Liver (tissue), 9 donors: ENCODE measurements around the gene LSMEM2. TPM values are rescaled to one million over a fixed set of nuclear protein-coding genes. Genes with fewer than 3 reads are reported as not detected.

Source experiments
- DNase-seq: peaks from one replicate; pipeline ENCODE4 v3.0.0-alpha.2; 2017; ENCODE audit warnings: low spot score
- H3K27ac ChIP-seq, 2 donors: one replicate each; pipeline ENCODE4 v1.7.0; 2013; ENCODE audit warnings: inconsistent platforms in 2 of 2, low read length in 2 of 2, control low read depth in 1 of 2, low read depth in 1 of 2, mild to moderate bottlenecking in 1 of 2
- H3K27me3 ChIP-seq, 4 donors: one replicate each; pipeline versions ENCODE4 v1.6.1 to v1.7.0; 2013; ENCODE audit warnings: low read length in 3 of 4, inconsistent platforms in 1 of 4, mild to moderate bottlenecking in 1 of 4, moderate library complexity in 1 of 4; ENCODE audit not compliant: control insufficient read depth in 4 of 4, insufficient read depth in 4 of 4
- H3K36me3 ChIP-seq, 4 donors: one replicate each; pipeline versions ENCODE4 v1.6.1 to v1.7.0; 2013; ENCODE audit warnings: low read length in 3 of 4, mild to moderate bottlenecking in 3 of 4, low read depth in 1 of 4, moderate library complexity in 1 of 4; ENCODE audit not compliant: control insufficient read depth in 4 of 4, insufficient read depth in 3 of 4
- H3K4me1 ChIP-seq, 4 donors: one replicate each; pipeline versions ENCODE4 v1.6.1 to v1.7.0; 2013; ENCODE audit warnings: low read length in 3 of 4, mild to moderate bottlenecking in 3 of 4, moderate library complexity in 1 of 4; ENCODE audit not compliant: control insufficient read depth in 4 of 4, insufficient read depth in 4 of 4
- H3K4me3 ChIP-seq, 3 donors: one replicate each; pipeline versions ENCODE4 v1.6.1 to v1.7.0; 2013; ENCODE audit warnings: low read length in 3 of 3, control low read depth in 1 of 3, low read depth in 1 of 3, mild to moderate bottlenecking in 1 of 3
- H3K9ac ChIP-seq, 2 donors: one replicate each; pipeline ENCODE4 v1.7.0; 2013; ENCODE audit warnings: low read length in 2 of 2, mild to moderate bottlenecking in 2 of 2, moderate library complexity in 2 of 2, control low read depth in 1 of 2, low read depth in 1 of 2
- H3K9me3 ChIP-seq, 4 donors: one replicate each; pipeline versions ENCODE4 v1.6.1 to v1.7.0; 2013; ENCODE audit warnings: low read length in 3 of 4; ENCODE audit not compliant: control insufficient read depth in 4 of 4
- ATF3 ChIP-seq: IDR thresholded peaks from 2 replicates; pipeline ENCODE4 v1.6.1; 2016; ENCODE audit warnings: antibody characterized with exemption
- CTCF ChIP-seq: fragments of 150-350 bp; IDR thresholded peaks from 2 replicates; pipeline ENCODE4 v1.5.1; 2017; ENCODE audit warnings: improper control_type of control experiment, low read depth, low read length; ENCODE audit not compliant: missing input control
- EGR1 ChIP-seq, 2 donors: IDR thresholded peaks; 2 replicates each; pipeline ENCODE4 v1.6.1; 2016 to 2018; ENCODE audit warnings: antibody characterized with exemption in 2 of 2, low read depth in 2 of 2
- FOXA1 ChIP-seq: IDR thresholded peaks from 2 replicates; pipeline ENCODE4 v1.6.1; 2016; ENCODE audit warnings: antibody characterized with exemption
- FOXA2 ChIP-seq: IDR thresholded peaks from 2 replicates; pipeline ENCODE4 v1.6.1; 2016; ENCODE audit warnings: antibody characterized with exemption
- GABPA ChIP-seq, 2 donors: IDR thresholded peaks in 1 of 2; conservative IDR thresholded peaks in 1 of 2; 2 replicates each; pipeline ENCODE4 v1.6.1; 2016; ENCODE audit warnings: antibody characterized with exemption in 2 of 2, mild to moderate bottlenecking in 1 of 2, moderate library complexity in 1 of 2
- HNF4A ChIP-seq, 2 donors: conservative IDR thresholded peaks; 2 replicates each; pipeline ENCODE4 v1.6.1; 2016; ENCODE audit warnings: antibody characterized with exemption in 2 of 2, mild to moderate bottlenecking in 2 of 2
- HNF4G ChIP-seq: IDR thresholded peaks from 2 replicates; pipeline ENCODE4 v1.6.1; 2016; ENCODE audit warnings: antibody characterized with exemption
- JUND ChIP-seq, 2 donors: IDR thresholded peaks; 2 replicates each; pipeline ENCODE4 v1.6.1; 2016; ENCODE audit warnings: antibody characterized with exemption in 2 of 2
- MAX ChIP-seq: IDR thresholded peaks from 2 replicates; pipeline ENCODE4 v1.6.1; 2016; ENCODE audit warnings: antibody characterized with exemption
- NR2F2 ChIP-seq: IDR thresholded peaks from 2 replicates; pipeline ENCODE4 v1.6.1; 2016; ENCODE audit warnings: antibody characterized with exemption
- RAD21 ChIP-seq, 2 donors: IDR thresholded peaks; 2 replicates each; pipeline ENCODE4 v1.6.1; 2016; ENCODE audit warnings: antibody characterized with exemption in 2 of 2, mild to moderate bottlenecking in 2 of 2
- REST ChIP-seq: IDR thresholded peaks from 2 replicates; pipeline ENCODE4 v1.6.1; 2016; ENCODE audit warnings: antibody characterized with exemption, mild to moderate bottlenecking
- RXRA ChIP-seq, 2 donors: IDR thresholded peaks; 2 replicates each; pipeline ENCODE4 v1.6.1; 2017 to 2018; ENCODE audit warnings: antibody characterized with exemption in 2 of 2, mild to moderate bottlenecking in 1 of 2
- SP1 ChIP-seq: IDR thresholded peaks from 2 replicates; pipeline ENCODE4 v1.6.1; 2018; ENCODE audit warnings: antibody characterized with exemption, mild to moderate bottlenecking
- TAF1 ChIP-seq: conservative IDR thresholded peaks from 2 replicates; pipeline ENCODE4 v1.6.1; 2016; ENCODE audit warnings: antibody characterized with exemption, mild to moderate bottlenecking
- YY1 ChIP-seq: IDR thresholded peaks from 2 replicates; pipeline ENCODE4 v1.6.1; 2016; ENCODE audit warnings: antibody characterized with exemption, mild to moderate bottlenecking
- ZBTB33 ChIP-seq: IDR thresholded peaks from 2 replicates; pipeline ENCODE4 v1.6.1; 2016; ENCODE audit warnings: antibody characterized with exemption
- WGBS: extraction: QIAGEN DNeasy Blood & Tissue Kit; methylation state at CpG from one replicate; pipeline ENCODE4 v1.1.7; 2013; 5-methylcytosine and 5-hydroxymethylcytosine counted together
- polyA plus RNA-seq, 2 donors: library from polyadenylated mRNA; stranded (reverse) in 1 of 2; unstranded in 1 of 2; fragments of 200-250 nt in 1 of 2; fragments of >200 nt in 1 of 2; fragmentation: Nextera tagmentation in 1 of 2; extraction: Ambion mirVana in 1 of 2; gene quantifications; one replicate each; pipeline versions ENCODE4 v1.2.1 to v1.2.3, GENCODE V29; 2013 to 2015
- total RNA-seq, 2 donors: library from RNA; depleted of rRNA; stranded (reverse); fragments of >200 nt; gene quantifications; one replicate each; pipeline ENCODE4 v1.2.3, GENCODE V29; 2014
- donor health status: healthy.
- donor health status: healthy.
- donor health status: healthy.
- donor health status: healthy.
- donor health status: healthy.

LSMEM2 gene
- total and polyA plus RNA-seq, 4 donors: 0.03 to 0.08 TPM; not detected in 2

GRCh38 chr3:50303013-50303815, 24.3 kb downstream of the LSMEM2 start, which contains the start of gene HYAL1:
Gene HYAL1 (minus strand): TSS chr3:50303574. CDS start chr3:50302956, 618 bp downstream.
- DNase-seq: peak; percentile 80
- H3K27ac ChIP-seq: peak within 1 kb of the TSS; percentile 84 to 98
- no peaks in the 10 kb centered on the region for H3K27me3 ChIP-seq
- H3K4me3 ChIP-seq: peak within 1 kb of the TSS; percentile 50 to 81 (median 66)
- no peaks in the 10 kb centered on the region for H3K9me3 ChIP-seq
- H3K4me1 ChIP-seq: peaks cover 12 to 44% (median 28%) of the 10 kb centered on the region in 4 donors
- peak within 1 kb of the TSS; percentile 75 to 87 for H3K9ac ChIP-seq
- peak; percentile 99 for TF ChIP-seq TAF1
- no peak for TF ChIP-seq FOXA1
- peak; percentile 67 for TF ChIP-seq SP1
- peak in 1 of 2 donors; percentile 72 for TF ChIP-seq JUND (IDR thresholded peaks at IDR 0.05)
- peak; percentile 60 for TF ChIP-seq YY1
- TF ChIP-seq HNF4G: no peak
- TF ChIP-seq RAD21 (IDR thresholded peaks at IDR 0.05): peak; percentile 29 to 56
- peak in 1 of 2 donors; percentile 2 for TF ChIP-seq HNF4A (conservative IDR thresholded peaks at IDR 0.05)
- TF ChIP-seq REST: peak; percentile 97
- TF ChIP-seq ATF3: no peak
- TF ChIP-seq EGR1 (IDR thresholded peaks at IDR 0.05; ENCODE audit: low read depth in 2 of 2): peak in 1 of 2 donors; percentile 16
- TF ChIP-seq NR2F2: peak; percentile 97
- TF ChIP-seq ZBTB33: no peak
- no peak for TF ChIP-seq FOXA2
- TF ChIP-seq GABPA (IDR thresholded peaks at IDR 0.05 in 1 of 2, conservative IDR thresholded peaks at IDR 0.05 in 1 of 2): no peak
- peak; percentile 58 to 82 for TF ChIP-seq RXRA (IDR thresholded peaks at IDR 0.05)
- TF ChIP-seq MAX: no peak
- TF ChIP-seq CTCF: peak; percentile 20
- 16% methylated on average over 14 of the region's 14 CpGs for WGBS
- peaks cover 0 to 3% (median 0%) of the 10 kb centered on the region in 4 donors for H3K36me3 ChIP-seq
